Measurements from ENCODE around the gene NGB.

DNA sequence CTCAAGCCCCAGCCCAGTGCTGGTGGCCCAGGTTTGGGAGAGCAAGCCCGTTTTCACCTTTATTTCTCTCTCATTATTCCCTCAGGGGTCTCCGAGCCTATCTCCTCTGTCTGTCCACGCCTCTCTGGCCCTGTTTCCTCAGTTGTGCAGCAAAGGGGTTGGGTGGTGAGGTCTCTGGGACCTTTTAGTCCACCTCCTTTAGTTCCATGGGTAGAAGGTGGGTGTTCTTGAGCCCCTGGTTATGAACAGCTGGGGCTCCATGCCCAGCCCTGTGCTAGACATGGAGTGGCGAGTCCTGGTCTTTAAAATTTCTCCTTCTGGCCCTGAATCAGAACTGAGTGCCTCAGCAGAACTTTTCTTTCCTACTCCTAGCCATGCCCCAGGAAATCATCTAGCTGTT is 1.3 kb upstream of the NGB start:
- TF ChIP-seq POLR2A (IDR thresholded peaks at IDR 0.05; ENCODE audit: low read depth, low read length) (no peak), POLR2AphosphoS5 (IDR thresholded peaks at IDR 0.05; ENCODE audit: low read depth, low read length) (no peak)

Measured in GM12892 (cell line).